ENCODE results near the gene SOX6. TPM values are rescaled to one million over a fixed set of nuclear protein-coding genes. Genes with fewer than 3 reads are reported as not detected.
A peak's percentile ranks its signal among the peaks of the same experiment; 100 is the strongest.

SOX6 gene
- total RNA-seq, 1 donor from 2014 or later, result 13.2 TPM

DNA sequence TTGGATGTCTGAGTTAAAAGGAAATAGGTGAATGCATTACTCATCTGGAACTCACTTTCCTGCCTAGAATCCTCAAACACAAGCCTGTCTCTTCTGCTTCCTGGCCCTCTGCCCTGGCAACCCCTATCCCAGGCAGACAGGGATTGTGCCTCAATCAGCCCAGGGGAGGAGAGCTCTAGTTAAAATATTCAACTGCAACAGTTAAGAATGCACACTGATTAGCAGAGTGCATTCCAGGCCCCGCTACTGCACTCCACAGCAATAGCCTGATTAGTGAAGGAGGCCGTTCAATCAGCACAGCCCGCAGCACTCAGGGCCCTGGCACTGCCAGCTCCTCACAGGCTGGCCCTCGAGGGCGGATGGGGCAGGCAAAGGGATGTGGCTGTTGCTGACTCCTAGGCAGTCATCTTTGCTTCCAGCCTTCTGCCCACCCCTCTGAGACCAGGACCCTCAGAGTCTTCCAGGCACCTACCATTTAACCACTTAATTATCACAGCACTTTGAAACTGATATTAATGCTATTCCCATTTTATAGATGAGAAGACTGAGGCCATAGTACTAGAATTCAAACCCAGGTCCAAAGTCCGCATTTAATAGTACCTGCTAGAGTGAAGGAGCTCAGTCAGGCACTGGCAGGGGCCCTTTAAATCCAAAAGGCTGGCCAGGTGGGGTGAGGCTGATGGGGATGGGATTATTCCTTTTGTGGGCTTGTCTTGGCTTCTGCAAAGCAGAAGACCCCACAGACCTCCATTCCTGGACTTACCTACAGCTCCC lies 435.3 kb downstream of the SOX6 start:
- TF ChIP-seq CTCF (IDR thresholded peaks at IDR 0.05; ENCODE audit: insufficient read depth, low read depth, low read length) (no peak), EZH2 (IDR thresholded peaks at IDR 0.05; ENCODE audit: insufficient read depth, low read length) (no peak)
- no peak overlapping the region for H3K27ac ChIP-seq (ENCODE audit: low read depth, low read length)
- Mint-ChIP-seq H3K9me3 (ENCODE audit: unreplicated experiment) (peaks cover 5% of the 10 kb centered on the region), H3K4me1 (ENCODE audit: low read depth, unreplicated experiment) (peaks cover 6% of the 10 kb centered on the region), H3K36me3 (ENCODE audit: low read depth, unreplicated experiment) (peaks cover 2% of the 10 kb centered on the region), H3K27me3 (ENCODE audit: low read depth, unreplicated experiment) (peaks cover 1% of the 10 kb centered on the region), H3K4me3 (ENCODE audit: unreplicated experiment) (no peak overlapping the region), H3K27ac (ENCODE audit: unreplicated experiment) (no peak overlapping the region)
- DNase-seq (ENCODE audit: low read depth) (peak; percentile 51), FAIRE-seq (no peak)
- H4K20me1 ChIP-seq (ENCODE audit: insufficient read depth, low read length), result no peaks in the 10 kb centered on the region
- peaks cover 2% of the 10 kb centered on the region for H3K27me3 ChIP-seq (ENCODE audit: insufficient read depth, low read length)
- no peak overlapping the region for H3K9ac ChIP-seq (ENCODE audit: low read length)
- H3K36me3 ChIP-seq (ENCODE audit: insufficient read depth, low read length), result no peaks in the 10 kb centered on the region
- H3K4me1 ChIP-seq (ENCODE audit: insufficient read depth, low read length), result no peaks in the 10 kb centered on the region
- peak overlapping the region; percentile 47 for H2AFZ ChIP-seq (ENCODE audit: low read depth, low read length)
- no peak overlapping the region for H3K4me3 ChIP-seq (ENCODE audit: insufficient read depth, low read depth, low read length)
- no peaks in the 10 kb centered on the region for H3K79me2 ChIP-seq (ENCODE audit: insufficient read depth, low read length)
- no peak overlapping the region for H3K4me2 ChIP-seq (ENCODE audit: low read length)
- no peaks in the 10 kb centered on the region for H3K9me3 ChIP-seq (ENCODE audit: insufficient read depth, low read depth, low read length)

DNA sequence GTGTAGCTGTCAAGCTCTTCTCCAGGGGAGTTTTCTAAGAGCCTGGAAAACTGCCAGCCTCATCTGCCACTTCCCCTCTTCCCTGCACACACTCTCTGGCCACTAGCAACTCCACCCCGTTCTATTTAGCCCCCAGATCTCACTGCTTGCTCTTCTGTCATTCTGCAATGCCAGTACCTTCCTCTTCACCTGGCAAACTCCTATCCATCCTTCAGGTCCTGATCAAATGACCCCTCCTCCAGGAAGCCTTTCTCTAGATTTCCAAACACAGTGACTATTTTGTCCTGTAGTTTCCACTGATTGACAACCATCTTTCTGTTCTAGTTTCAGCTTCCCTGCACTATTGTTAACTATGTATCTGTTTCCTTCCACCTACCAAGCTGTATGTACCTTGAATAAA lies 437.7 kb downstream of the SOX6 start:
- TF ChIP-seq CTCF (IDR thresholded peaks at IDR 0.05; ENCODE audit: insufficient read depth, low read depth, low read length) (no peak), EZH2 (IDR thresholded peaks at IDR 0.05; ENCODE audit: insufficient read depth, low read length) (no peak)
- Mint-ChIP-seq H3K4me3 (ENCODE audit: unreplicated experiment) (no peak overlapping the region), H3K4me1 (ENCODE audit: low read depth, unreplicated experiment) (peaks cover 6% of the 10 kb centered on the region), H3K36me3 (ENCODE audit: low read depth, unreplicated experiment) (peaks cover 2% of the 10 kb centered on the region), H3K27ac (ENCODE audit: unreplicated experiment) (no peak overlapping the region), H3K9me3 (ENCODE audit: unreplicated experiment) (peaks cover 7% of the 10 kb centered on the region), H3K27me3 (ENCODE audit: low read depth, unreplicated experiment) (peaks cover 4% of the 10 kb centered on the region)
- no peak overlapping the region for H3K27ac ChIP-seq (ENCODE audit: low read depth, low read length)
- H3K9ac ChIP-seq (ENCODE audit: low read length), result no peak overlapping the region
- peaks cover 2% of the 10 kb centered on the region for H3K27me3 ChIP-seq (ENCODE audit: insufficient read depth, low read length)
- no peaks in the 10 kb centered on the region for H3K4me1 ChIP-seq (ENCODE audit: insufficient read depth, low read length)
- no peaks in the 10 kb centered on the region for H3K79me2 ChIP-seq (ENCODE audit: insufficient read depth, low read length)
- DNase-seq (ENCODE audit: low read depth), result no peak
- H3K9me3 ChIP-seq (ENCODE audit: insufficient read depth, low read depth, low read length), result no peaks in the 10 kb centered on the region
- H2AFZ ChIP-seq (ENCODE audit: low read depth, low read length), result no peak overlapping the region
- no peak for FAIRE-seq
- no peaks in the 10 kb centered on the region for H3K36me3 ChIP-seq (ENCODE audit: insufficient read depth, low read length)
- H4K20me1 ChIP-seq (ENCODE audit: insufficient read depth, low read length), result no peaks in the 10 kb centered on the region
- no peak overlapping the region for H3K4me2 ChIP-seq (ENCODE audit: low read length)
- H3K4me3 ChIP-seq (ENCODE audit: insufficient read depth, low read depth, low read length), result no peak overlapping the region

DNA sequence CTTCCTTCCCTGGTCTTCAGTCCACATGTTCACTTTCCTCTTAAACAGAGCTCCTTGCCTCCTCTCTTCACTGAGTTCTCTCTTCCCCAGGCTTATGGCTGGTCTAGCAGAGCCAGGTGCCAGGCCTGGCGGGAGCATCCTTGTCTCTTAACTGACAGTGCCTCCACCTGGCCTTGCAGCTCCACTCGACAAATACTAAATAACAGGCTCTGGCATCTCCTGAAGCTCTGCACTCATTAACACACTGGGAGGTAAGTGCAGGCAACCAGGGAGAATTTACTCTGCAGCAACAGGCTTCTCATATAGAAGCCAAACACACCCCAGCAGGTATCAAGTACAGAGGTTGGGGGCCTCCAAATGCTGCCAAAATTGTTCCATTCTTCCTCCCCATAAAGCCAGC lies 438.1 kb downstream of the SOX6 start:
- no peak for DNase-seq (ENCODE audit: low read depth)
- Mint-ChIP-seq H3K4me1 (ENCODE audit: low read depth, unreplicated experiment) (peaks cover 8% of the 10 kb centered on the region), H3K9me3 (ENCODE audit: unreplicated experiment) (peaks cover 7% of the 10 kb centered on the region), H3K4me3 (ENCODE audit: unreplicated experiment) (no peak overlapping the region), H3K36me3 (ENCODE audit: low read depth, unreplicated experiment) (peaks cover 2% of the 10 kb centered on the region), H3K27me3 (ENCODE audit: low read depth, unreplicated experiment) (peaks cover 4% of the 10 kb centered on the region), H3K27ac (ENCODE audit: unreplicated experiment) (no peak overlapping the region)
- no peak for FAIRE-seq
- no peaks in the 10 kb centered on the region for H3K36me3 ChIP-seq (ENCODE audit: insufficient read depth, low read length)
- H3K79me2 ChIP-seq (ENCODE audit: insufficient read depth, low read length), result no peaks in the 10 kb centered on the region
- H3K4me1 ChIP-seq (ENCODE audit: insufficient read depth, low read length), result no peaks in the 10 kb centered on the region
- no peak overlapping the region for H3K4me2 ChIP-seq (ENCODE audit: low read length)
- H3K9me3 ChIP-seq (ENCODE audit: insufficient read depth, low read depth, low read length), result no peaks in the 10 kb centered on the region
- no peak overlapping the region for H3K27ac ChIP-seq (ENCODE audit: low read depth, low read length)
- no peak overlapping the region for H3K9ac ChIP-seq (ENCODE audit: low read length)
- H3K27me3 ChIP-seq (ENCODE audit: insufficient read depth, low read length), result peaks cover 2% of the 10 kb centered on the region
- TF ChIP-seq CTCF (IDR thresholded peaks at IDR 0.05; ENCODE audit: insufficient read depth, low read depth, low read length), result no peak
- no peak for TF ChIP-seq EZH2 (IDR thresholded peaks at IDR 0.05; ENCODE audit: insufficient read depth, low read length)
- H3K4me3 ChIP-seq (ENCODE audit: insufficient read depth, low read depth, low read length), result no peak overlapping the region
- no peak overlapping the region for H2AFZ ChIP-seq (ENCODE audit: low read depth, low read length)
- H4K20me1 ChIP-seq (ENCODE audit: insufficient read depth, low read length), result no peaks in the 10 kb centered on the region

Measured in astrocyte (in vitro differentiated cells and primary cell).